ENCODE measurements around the gene DNMT3L.
"Not testable (repeated sequence)": the region's sequence is repeated elsewhere in the genome, so short reads cannot be mapped to it uniquely, and the experiment has no call there.

Gene DNMT3L

DNA sequence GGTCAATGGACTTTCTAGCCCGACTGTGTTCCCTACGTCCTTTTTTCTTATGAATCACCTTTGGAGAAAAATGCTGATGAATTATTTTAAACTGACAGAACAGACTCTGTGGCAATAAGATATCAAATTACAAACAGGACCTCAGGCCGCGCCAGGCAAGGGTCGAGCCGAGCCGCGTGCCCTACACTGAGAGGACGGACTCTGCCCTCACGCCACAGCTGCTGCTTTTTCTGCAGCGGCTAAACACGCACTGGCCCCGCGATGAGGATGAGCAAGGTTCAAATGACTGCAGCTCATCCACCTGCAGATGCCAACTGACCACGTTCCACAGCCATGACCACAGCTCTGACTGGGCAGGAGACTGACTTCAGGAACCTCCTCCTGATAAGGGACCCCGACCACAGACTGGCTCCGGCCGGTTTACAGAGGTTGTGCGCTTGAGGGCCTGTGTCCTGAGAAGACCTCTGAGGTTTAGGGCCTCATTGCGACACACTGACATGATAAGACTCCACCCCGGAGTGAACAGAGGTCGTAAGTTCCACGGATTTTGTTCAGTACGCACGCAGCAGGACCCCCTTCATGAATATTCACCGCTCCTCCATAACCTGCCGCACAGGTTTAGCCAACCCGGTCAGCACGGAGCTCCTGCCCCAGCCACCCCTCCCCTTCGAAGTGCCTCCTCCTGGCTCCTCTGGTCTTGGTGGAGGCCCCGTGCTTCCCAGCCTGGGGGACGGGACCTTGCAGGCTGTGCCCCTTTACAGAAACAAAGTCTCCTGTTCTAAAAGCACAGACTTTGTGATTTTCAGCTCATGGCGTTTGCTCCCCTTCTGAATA lies 12.3 kb downstream of the DNMT3L start:
- not testable (repeated sequence) for H3K4me3 ChIP-seq (ENCODE audit: low read length); H3K4me1 ChIP-seq (ENCODE audit: control insufficient read depth, insufficient read depth, low read length); H3K27me3 ChIP-seq (ENCODE audit: control insufficient read depth, insufficient read depth, low read length); H3K9ac ChIP-seq (ENCODE audit: low read length); H3K9me3 ChIP-seq (ENCODE audit: control insufficient read depth, low read length); H3K36me3 ChIP-seq (ENCODE audit: control insufficient read depth, insufficient read depth, low read length)

DNA sequence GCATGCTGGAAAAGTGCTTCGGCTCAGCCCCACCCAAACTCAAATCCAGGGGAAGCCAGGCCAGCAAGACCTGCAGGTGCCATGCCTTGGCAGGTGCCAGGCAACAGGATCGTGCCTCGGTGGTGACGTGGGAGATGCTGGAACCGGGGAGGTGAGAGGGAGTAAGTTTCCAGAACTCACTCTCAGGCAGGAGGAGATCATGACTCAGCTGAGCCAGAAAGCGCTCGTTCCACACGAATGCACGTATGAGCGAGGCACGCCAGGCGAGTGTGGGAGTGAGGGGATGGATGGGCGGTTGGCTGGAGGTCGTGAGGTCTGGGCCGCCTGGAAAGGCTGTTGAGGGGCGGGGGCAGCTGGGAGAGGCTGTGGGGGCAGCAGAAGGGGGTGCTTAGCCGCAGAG lies 13.8 kb downstream of the DNMT3L start:
- H3K4me3 ChIP-seq (ENCODE audit: low read length); H3K9ac ChIP-seq (ENCODE audit: low read length); H3K9me3 ChIP-seq (ENCODE audit: control insufficient read depth, low read length): not testable (repeated sequence)

DNA sequence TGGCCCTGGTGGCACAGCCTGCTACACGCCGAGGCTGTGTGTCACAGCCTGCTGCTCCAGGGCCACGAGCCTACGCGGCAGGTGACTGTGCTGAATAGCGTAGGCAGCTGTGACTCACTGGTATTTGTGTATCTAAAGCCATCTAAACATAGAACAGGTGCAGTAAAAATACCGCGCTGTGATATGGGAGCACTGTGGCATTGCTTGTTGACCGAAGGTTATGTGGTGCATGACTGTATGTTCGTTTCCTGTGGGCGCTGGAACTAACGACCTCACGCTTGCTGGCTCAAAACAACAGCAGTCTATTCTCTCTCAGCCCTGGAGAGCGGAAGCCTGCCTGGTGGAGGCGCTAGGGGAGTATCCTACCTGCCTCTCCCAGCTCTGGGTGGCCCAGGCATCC lies 17.7 kb downstream of the DNMT3L start:
- H3K9me3 ChIP-seq (ENCODE audit: control insufficient read depth, low read length); H3K27me3 ChIP-seq (ENCODE audit: control insufficient read depth, insufficient read depth, low read length); H3K4me1 ChIP-seq (ENCODE audit: control insufficient read depth, insufficient read depth, low read length); H3K9ac ChIP-seq (ENCODE audit: low read length); H3K4me3 ChIP-seq (ENCODE audit: low read length); H3K36me3 ChIP-seq (ENCODE audit: control insufficient read depth, insufficient read depth, low read length): not testable (repeated sequence)

More for the DNA sequence above, 13.8 kb downstream of the DNMT3L start:
- H3K36me3 ChIP-seq (ENCODE audit: control insufficient read depth, insufficient read depth, low read length); H3K4me1 ChIP-seq (ENCODE audit: control insufficient read depth, insufficient read depth, low read length); H3K27me3 ChIP-seq (ENCODE audit: control insufficient read depth, insufficient read depth, low read length): not testable (repeated sequence)

DNA sequence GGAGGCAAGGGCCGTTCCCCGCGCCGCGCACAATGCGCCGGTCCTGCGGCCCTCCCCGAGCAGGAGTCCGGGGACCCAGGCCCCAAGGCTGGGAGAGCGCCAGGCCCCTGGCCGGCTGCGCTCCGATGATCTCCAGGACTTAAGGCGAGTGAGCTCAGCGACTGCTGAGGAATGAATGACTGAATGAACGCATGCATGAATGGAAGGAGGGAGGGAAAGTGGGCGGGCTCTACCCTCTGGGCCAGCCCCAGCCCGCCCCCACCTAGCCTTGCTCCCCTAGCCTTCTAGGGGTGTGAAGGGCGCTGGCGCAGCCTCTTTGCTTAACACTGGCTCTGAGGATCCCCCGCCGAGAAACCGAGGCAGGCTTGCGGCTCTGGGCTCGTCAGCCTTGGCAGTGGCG lies 20.4 kb downstream of the DNMT3L start:
- H3K4me1 ChIP-seq (ENCODE audit: control insufficient read depth, insufficient read depth, low read length); H3K4me3 ChIP-seq (ENCODE audit: low read length); H3K9me3 ChIP-seq (ENCODE audit: control insufficient read depth, low read length); H3K9ac ChIP-seq (ENCODE audit: low read length); H3K27me3 ChIP-seq (ENCODE audit: control insufficient read depth, insufficient read depth, low read length); H3K36me3 ChIP-seq (ENCODE audit: control insufficient read depth, insufficient read depth, low read length): not testable (repeated sequence)

DNA sequence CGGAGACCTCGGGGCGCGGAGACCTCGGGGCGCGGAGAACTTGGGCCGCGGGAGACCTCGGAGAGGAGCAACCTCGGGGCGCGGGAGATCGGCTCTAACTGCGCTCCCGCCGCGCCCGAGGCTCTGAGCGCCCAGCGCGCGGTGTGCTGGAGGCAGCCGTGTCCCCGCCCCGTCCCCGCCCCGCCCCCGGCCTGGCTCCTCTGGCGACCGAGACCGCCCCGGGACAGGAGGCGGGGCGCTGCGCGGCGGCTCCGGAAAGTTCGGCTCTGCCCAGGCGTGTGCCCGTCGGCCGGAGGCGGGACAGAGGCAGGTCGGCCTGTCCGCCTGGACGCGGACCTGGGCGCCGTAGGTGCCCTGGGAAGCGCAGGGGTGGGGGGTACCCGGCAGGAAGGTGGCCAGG lies 20.9 kb downstream of the DNMT3L start, which contains the start of gene ICOSLG:
Gene ICOSLG, minus strand, starts transcription at position 102 of the 400 bp plus-strand sequence. CDS start 126 bp downstream, outside the sequence.
- H3K36me3 ChIP-seq (ENCODE audit: control insufficient read depth, insufficient read depth, low read length); H3K4me3 ChIP-seq (ENCODE audit: low read length); H3K9me3 ChIP-seq (ENCODE audit: control insufficient read depth, low read length); H3K27me3 ChIP-seq (ENCODE audit: control insufficient read depth, insufficient read depth, low read length); H3K4me1 ChIP-seq (ENCODE audit: control insufficient read depth, insufficient read depth, low read length); H3K9ac ChIP-seq (ENCODE audit: low read length): not testable (repeated sequence)

DNA sequence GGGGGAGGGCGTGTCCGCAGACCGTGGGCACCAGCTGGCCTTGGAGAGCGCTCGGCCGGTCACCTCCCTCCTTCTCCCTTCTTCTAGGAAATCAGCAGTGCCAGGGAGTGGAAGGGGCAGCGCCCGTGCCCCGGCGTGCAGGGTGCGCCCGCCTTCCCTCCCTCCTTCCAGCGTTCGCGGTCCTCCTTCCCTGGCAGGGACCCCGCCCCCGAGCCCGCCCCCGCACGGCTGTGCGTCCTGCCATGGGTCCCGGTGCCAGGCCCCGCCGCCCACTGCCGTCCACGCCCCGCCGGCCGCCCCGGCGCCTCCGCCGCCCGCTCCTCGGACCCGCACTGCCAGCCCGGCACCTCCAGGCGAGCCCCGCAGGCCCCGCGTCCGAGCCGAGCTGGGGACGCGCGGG lies 21.3 kb downstream of the DNMT3L start:
- not testable (repeated sequence) for H3K9ac ChIP-seq (ENCODE audit: low read length)

DNA sequence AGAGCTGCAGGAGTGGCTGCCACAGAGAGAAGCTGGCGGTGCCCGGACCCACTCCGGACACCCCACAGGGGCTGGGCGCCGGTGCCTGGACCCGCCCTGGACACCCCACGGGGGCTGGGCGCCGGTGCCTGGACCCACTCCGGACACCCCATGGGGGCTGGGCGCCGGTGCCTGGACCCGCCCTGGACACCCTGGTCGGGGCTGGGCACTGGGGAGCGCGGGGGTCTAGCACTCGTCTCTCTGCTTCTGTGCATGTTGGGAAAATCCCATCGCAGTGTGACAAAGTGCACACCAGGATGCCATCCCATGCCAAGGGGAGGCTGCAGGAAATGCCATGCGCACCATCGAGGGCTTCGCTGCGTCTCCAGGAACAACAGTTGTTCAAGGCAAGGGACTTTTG lies 32.1 kb downstream of the DNMT3L start:
- not testable (repeated sequence) for H3K9ac ChIP-seq (ENCODE audit: low read length); H3K9me3 ChIP-seq (ENCODE audit: control insufficient read depth, low read length); H3K27me3 ChIP-seq (ENCODE audit: control insufficient read depth, insufficient read depth, low read length); H3K4me1 ChIP-seq (ENCODE audit: control insufficient read depth, insufficient read depth, low read length); H3K36me3 ChIP-seq (ENCODE audit: control insufficient read depth, insufficient read depth, low read length); H3K4me3 ChIP-seq (ENCODE audit: low read length)

More for the DNA sequence above, 21.3 kb downstream of the DNMT3L start:
- H3K4me3 ChIP-seq (ENCODE audit: low read length); H3K9me3 ChIP-seq (ENCODE audit: control insufficient read depth, low read length); H3K36me3 ChIP-seq (ENCODE audit: control insufficient read depth, insufficient read depth, low read length); H3K4me1 ChIP-seq (ENCODE audit: control insufficient read depth, insufficient read depth, low read length); H3K27me3 ChIP-seq (ENCODE audit: control insufficient read depth, insufficient read depth, low read length): not testable (repeated sequence)

DNA sequence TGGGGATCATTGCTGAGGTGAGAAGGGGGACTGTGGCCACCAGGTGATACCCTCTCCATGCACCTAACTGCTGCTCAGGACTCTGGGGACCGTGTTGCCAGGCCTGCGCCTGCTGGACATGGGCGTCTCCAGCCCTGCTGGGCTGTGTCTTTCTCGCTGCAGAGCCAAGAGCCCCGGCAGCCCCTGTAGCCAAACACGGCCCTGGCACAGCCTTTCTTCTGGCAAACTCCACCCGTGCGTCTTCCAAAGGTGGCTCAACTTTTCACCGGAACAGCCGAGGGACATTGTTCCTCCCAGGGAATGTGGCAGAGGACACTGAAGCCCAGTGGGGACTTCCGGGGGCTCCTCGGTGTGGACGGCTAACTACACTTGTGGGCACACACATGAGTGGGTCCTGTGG lies 33.6 kb downstream of the DNMT3L start:
- H3K36me3 ChIP-seq (ENCODE audit: control insufficient read depth, insufficient read depth, low read length); H3K4me1 ChIP-seq (ENCODE audit: control insufficient read depth, insufficient read depth, low read length); H3K9ac ChIP-seq (ENCODE audit: low read length); H3K27me3 ChIP-seq (ENCODE audit: control insufficient read depth, insufficient read depth, low read length); H3K4me3 ChIP-seq (ENCODE audit: low read length); H3K9me3 ChIP-seq (ENCODE audit: control insufficient read depth, low read length): not testable (repeated sequence)

DNA sequence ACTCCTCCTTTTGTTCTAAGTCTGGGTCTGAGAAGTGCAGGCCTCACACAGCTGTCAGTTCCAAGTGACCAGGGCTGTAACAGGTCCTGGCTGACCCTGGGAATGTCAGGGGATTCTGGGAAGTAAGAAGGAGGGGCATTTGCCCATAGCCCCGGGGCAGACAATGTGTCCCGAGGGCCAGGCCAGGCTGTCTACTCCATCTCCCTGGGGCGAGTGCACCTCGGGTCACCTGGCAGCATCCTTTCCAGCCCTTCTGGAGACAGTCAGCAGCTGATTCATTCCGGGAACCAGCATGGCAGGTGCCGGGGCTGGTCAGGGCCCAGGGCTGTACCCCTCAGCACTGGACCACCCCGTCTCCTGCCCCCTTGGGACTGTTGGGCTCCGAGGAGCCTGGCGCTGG lies 34.1 kb downstream of the DNMT3L start:
- H3K4me1 ChIP-seq (ENCODE audit: control insufficient read depth, insufficient read depth, low read length); H3K9ac ChIP-seq (ENCODE audit: low read length); H3K4me3 ChIP-seq (ENCODE audit: low read length); H3K9me3 ChIP-seq (ENCODE audit: control insufficient read depth, low read length); H3K27me3 ChIP-seq (ENCODE audit: control insufficient read depth, insufficient read depth, low read length); H3K36me3 ChIP-seq (ENCODE audit: control insufficient read depth, insufficient read depth, low read length): not testable (repeated sequence)

DNA sequence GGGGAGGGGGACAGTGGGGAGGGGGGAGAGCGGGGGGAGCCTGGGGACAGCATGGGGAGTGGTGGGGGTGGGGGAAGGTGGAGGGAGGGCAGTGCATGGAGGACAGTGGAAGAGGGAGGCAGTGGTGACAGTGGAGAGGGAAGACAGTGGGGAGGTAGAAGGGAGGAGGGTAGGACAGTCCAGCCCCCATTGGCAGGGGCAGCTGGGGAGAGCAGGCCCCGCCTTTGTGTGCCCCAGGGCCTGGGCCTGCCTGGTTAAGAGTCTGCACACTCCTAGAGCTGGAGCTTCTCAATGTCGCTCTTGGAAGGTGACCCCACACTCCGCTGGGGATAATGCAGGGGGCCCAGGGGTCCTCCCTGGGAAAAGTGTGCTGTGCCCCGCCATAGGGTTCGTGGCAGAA lies 36.1 kb downstream of the DNMT3L start:
- H3K4me3 ChIP-seq (ENCODE audit: low read length); H3K9me3 ChIP-seq (ENCODE audit: control insufficient read depth, low read length); H3K4me1 ChIP-seq (ENCODE audit: control insufficient read depth, insufficient read depth, low read length); H3K36me3 ChIP-seq (ENCODE audit: control insufficient read depth, insufficient read depth, low read length); H3K9ac ChIP-seq (ENCODE audit: low read length); H3K27me3 ChIP-seq (ENCODE audit: control insufficient read depth, insufficient read depth, low read length): not testable (repeated sequence)

DNA sequence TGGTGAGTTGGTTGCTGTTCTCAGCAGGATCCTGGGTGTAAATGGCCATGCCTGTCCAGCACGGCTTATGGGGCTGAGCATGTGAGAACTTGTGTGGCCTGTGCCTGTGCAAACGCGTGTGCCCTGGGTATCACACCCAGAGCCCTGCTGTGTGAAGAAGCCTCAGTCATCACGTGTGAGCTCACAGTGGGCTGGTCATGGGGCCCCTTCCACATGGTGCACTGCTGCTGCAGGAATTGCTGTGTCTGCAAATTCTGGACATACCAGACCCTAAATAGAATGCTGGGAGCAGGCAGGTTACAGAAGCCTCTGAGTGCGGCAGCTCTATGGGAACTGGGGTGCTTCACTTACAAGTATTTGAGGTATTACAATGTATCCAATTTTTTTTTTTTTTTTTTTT lies 38.4 kb downstream of the DNMT3L start:
- H3K4me1 ChIP-seq (ENCODE audit: control insufficient read depth, insufficient read depth, low read length); H3K36me3 ChIP-seq (ENCODE audit: control insufficient read depth, insufficient read depth, low read length); H3K9me3 ChIP-seq (ENCODE audit: control insufficient read depth, low read length); H3K9ac ChIP-seq (ENCODE audit: low read length); H3K27me3 ChIP-seq (ENCODE audit: control insufficient read depth, insufficient read depth, low read length); H3K4me3 ChIP-seq (ENCODE audit: low read length): not testable (repeated sequence)

DNA sequence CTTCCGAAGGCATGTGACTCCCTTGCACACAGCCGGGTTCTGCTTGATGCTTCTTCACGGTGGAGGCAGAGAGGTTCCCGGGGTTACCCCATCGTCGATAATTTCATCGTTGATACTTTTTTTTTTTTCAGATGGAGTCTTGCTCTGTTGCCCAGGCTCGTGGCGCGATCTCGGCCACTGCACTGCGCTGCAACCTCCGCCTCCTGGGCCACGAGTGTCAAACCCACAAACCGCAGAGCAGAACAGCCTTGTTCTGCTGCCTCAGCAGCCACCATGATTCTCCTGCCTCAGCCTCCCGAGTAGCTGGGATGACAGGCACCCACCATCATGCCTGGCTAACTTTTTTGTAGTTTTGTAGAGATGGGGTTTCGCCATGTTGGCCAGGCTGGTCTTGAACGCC lies 41.0 kb downstream of the DNMT3L start:
- H3K9ac ChIP-seq (ENCODE audit: low read length); H3K9me3 ChIP-seq (ENCODE audit: control insufficient read depth, low read length); H3K4me3 ChIP-seq (ENCODE audit: low read length); H3K27me3 ChIP-seq (ENCODE audit: control insufficient read depth, insufficient read depth, low read length); H3K36me3 ChIP-seq (ENCODE audit: control insufficient read depth, insufficient read depth, low read length); H3K4me1 ChIP-seq (ENCODE audit: control insufficient read depth, insufficient read depth, low read length): not testable (repeated sequence)

DNA sequence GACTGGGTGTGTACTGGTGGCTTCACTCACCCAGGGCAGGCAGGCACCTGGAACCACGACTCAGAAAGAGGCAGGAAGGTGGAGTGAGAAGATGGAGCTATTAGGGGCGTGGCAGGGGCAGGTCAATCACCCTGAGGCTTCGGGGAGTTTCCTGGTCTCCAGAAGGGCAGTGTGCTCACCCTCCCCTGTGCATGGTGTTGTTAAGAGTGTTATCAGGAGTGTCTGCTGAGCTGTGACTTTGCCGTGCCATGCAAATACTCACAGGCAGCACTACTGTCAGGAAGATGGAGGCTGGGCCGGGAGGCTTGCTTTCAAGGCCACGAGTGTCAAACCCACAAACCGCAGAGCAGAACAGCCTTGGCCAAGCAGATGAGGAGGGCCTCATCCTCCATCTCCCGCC lies 43.2 kb downstream of the DNMT3L start:
- H3K4me3 ChIP-seq (ENCODE audit: low read length), result not testable (repeated sequence)

More for the DNA sequence above, 43.2 kb downstream of the DNMT3L start:
- H3K27me3 ChIP-seq (ENCODE audit: control insufficient read depth, insufficient read depth, low read length); H3K9ac ChIP-seq (ENCODE audit: low read length); H3K9me3 ChIP-seq (ENCODE audit: control insufficient read depth, low read length); H3K4me1 ChIP-seq (ENCODE audit: control insufficient read depth, insufficient read depth, low read length); H3K36me3 ChIP-seq (ENCODE audit: control insufficient read depth, insufficient read depth, low read length): not testable (repeated sequence)

All from mucosa of stomach (tissue), 1 donor.